Mesenchymal stem cell (in vitro differentiated cells and primary cell): ENCODE measurements around the gene PRIM1.

Source experiments
- DNase-seq: peaks from one replicate; pipeline ENCODE4 v3.0.0-alpha.2; 2013
- H2AFZ ChIP-seq: one replicate; pipeline ENCODE4 v1.6.1; 2013; ENCODE audit warnings: low read depth, mild to moderate bottlenecking, control low read depth, inconsistent platforms, low read length, moderate library complexity
- H2AK5ac ChIP-seq: 2 replicates; pipeline ENCODE4 v1.6.1; 2013; ENCODE audit warnings: low read length, moderate library complexity, mild to moderate bottlenecking, inconsistent platforms; ENCODE audit not compliant: severe bottlenecking
- H2BK120ac ChIP-seq: one replicate; pipeline ENCODE4 v1.6.1; 2013; ENCODE audit warnings: low read depth, mild to moderate bottlenecking, inconsistent platforms, low read length, moderate library complexity
- H2BK12ac ChIP-seq, 2 experiments: one replicate each; pipeline ENCODE4 v1.6.1; 2013; ENCODE audit warnings: inconsistent platforms in 2 of 2, low read length in 2 of 2, mild to moderate bottlenecking in 2 of 2, moderate library complexity in 2 of 2, control low read depth in 1 of 2
- H2BK15ac ChIP-seq: one replicate; pipeline ENCODE4 v1.6.1; 2013; ENCODE audit warnings: mild to moderate bottlenecking, low read depth, inconsistent platforms; ENCODE audit not compliant: poor library complexity, severe bottlenecking
- H2BK5ac ChIP-seq: 2 replicates; pipeline ENCODE4 v1.6.1; 2013; ENCODE audit warnings: low read depth, mild to moderate bottlenecking, low read length, control low read depth, inconsistent platforms; ENCODE audit not compliant: poor library complexity, severe bottlenecking
- H3K14ac ChIP-seq, 2 experiments: one replicate each; pipeline ENCODE4 v1.6.1; 2013; ENCODE audit warnings: inconsistent platforms in 2 of 2, low read length in 2 of 2, control low read depth in 1 of 2, mild to moderate bottlenecking in 1 of 2, moderate library complexity in 1 of 2
- H3K18ac ChIP-seq, 2 experiments: one replicate each; pipeline ENCODE4 v1.6.1; 2013; ENCODE audit warnings: inconsistent platforms in 2 of 2, low read length in 2 of 2, control low read depth in 1 of 2, low read depth in 1 of 2, mild to moderate bottlenecking in 1 of 2
- H3K23ac ChIP-seq, 2 experiments: one replicate each; pipeline ENCODE4 v1.6.1; 2013; ENCODE audit warnings: inconsistent platforms in 2 of 2, low read length in 2 of 2, mild to moderate bottlenecking in 2 of 2, moderate library complexity in 2 of 2, control low read depth in 1 of 2
- H3K27ac ChIP-seq: 2 replicates; pipeline ENCODE4 v1.5.1; 2013; ENCODE audit warnings: mild to moderate bottlenecking, moderate library complexity, low read length, control low read depth, inconsistent platforms; ENCODE audit not compliant: poor library complexity, severe bottlenecking
- H3K27me3 ChIP-seq, 2 experiments: 2 replicates each; pipeline versions ENCODE4 v1.6.1 to v1.7.0; 2013; ENCODE audit warnings: low read length in 2 of 2, mild to moderate bottlenecking in 2 of 2, moderate library complexity in 2 of 2, control low read depth in 1 of 2, inconsistent platforms in 1 of 2; ENCODE audit not compliant: control insufficient read depth in 1 of 2, insufficient read depth in 1 of 2
- H3K36me3 ChIP-seq, 2 experiments: 2 replicates each; pipeline versions ENCODE4 v1.6.1 to v1.7.0; 2013; ENCODE audit warnings: low read length in 2 of 2, control low read depth in 1 of 2, inconsistent platforms in 1 of 2, low read depth in 1 of 2, mild to moderate bottlenecking in 1 of 2; ENCODE audit not compliant: insufficient read depth in 2 of 2, control insufficient read depth in 1 of 2
- H3K4ac ChIP-seq, 2 experiments: one replicate each; pipeline ENCODE4 v1.6.1; 2013; ENCODE audit warnings: inconsistent platforms in 2 of 2, low read length in 2 of 2, mild to moderate bottlenecking in 2 of 2, moderate library complexity in 2 of 2, control low read depth in 1 of 2, low read depth in 1 of 2
- H3K4me1 ChIP-seq: 2 replicates; pipeline ENCODE4 v1.6.1; 2013; ENCODE audit warnings: low read depth, low read length, control low read depth; ENCODE audit not compliant: control insufficient read depth, insufficient read depth
- H3K4me2 ChIP-seq: 2 replicates; pipeline ENCODE4 v1.6.1; 2013; ENCODE audit warnings: low read length, mild to moderate bottlenecking, inconsistent platforms; ENCODE audit not compliant: poor library complexity, severe bottlenecking
- H3K4me3 ChIP-seq, 2 experiments: 2 replicates each; pipeline versions ENCODE4 v1.5.1 to v1.7.0; 2013; ENCODE audit warnings: low read length in 2 of 2, mild to moderate bottlenecking in 2 of 2, control low read depth in 1 of 2, low read depth in 1 of 2; ENCODE audit not compliant: insufficient read depth in 1 of 2
- H3K79me1 ChIP-seq: replicated peaks from 2 replicates; pipeline ENCODE4 v1.6.1; 2013; ENCODE audit warnings: mild to moderate bottlenecking, control low read depth, low read length, inconsistent platforms; ENCODE audit not compliant: poor library complexity, severe bottlenecking
- H3K9ac ChIP-seq: 2 replicates; pipeline ENCODE4 v1.7.0; 2013; ENCODE audit warnings: mild to moderate bottlenecking, low read length, moderate library complexity
- H3K9me3 ChIP-seq: 2 replicates; pipeline ENCODE4 v1.7.0; 2013; ENCODE audit warnings: mild to moderate bottlenecking, low read length; ENCODE audit not compliant: control insufficient read depth
- H4K8ac ChIP-seq: one replicate; pipeline ENCODE4 v1.6.1; 2013; ENCODE audit warnings: inconsistent platforms, mild to moderate bottlenecking, low read length, moderate library complexity
- H4K91ac ChIP-seq: one replicate; pipeline ENCODE4 v1.6.1; 2013; ENCODE audit warnings: mild to moderate bottlenecking, low read length, inconsistent platforms
- WGBS: methylation state at CpG from one replicate; pipeline ENCODE4 v1.1.7; 2013; ENCODE audit warnings: mixed read lengths; 5-methylcytosine and 5-hydroxymethylcytosine counted together

Gene PRIM1

DNA sequence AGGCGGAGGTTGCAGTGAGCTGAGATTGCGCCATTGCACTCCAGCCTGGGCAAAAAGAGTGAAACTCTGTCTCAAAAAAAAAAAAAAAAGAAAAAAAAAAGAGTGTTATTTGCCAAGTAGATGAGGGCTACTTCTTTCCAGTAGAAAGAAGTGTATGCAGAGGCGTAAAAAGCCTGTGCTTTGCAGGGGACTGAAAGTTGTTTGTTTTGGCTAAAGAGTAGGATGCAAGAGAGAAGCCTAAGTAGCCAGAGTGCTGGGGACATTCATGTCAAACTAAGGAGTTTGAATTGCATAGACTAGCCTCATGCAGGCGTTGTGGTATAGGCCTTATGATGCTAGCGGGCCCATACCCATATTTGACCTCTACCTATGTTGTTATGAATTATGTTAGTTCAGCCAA is 20.5 kb upstream of the PRIM1 start:
- 81% methylated on average over 3 of the region's 5 CpGs for WGBS
- H3K9ac ChIP-seq: no peak overlapping the region

DNA sequence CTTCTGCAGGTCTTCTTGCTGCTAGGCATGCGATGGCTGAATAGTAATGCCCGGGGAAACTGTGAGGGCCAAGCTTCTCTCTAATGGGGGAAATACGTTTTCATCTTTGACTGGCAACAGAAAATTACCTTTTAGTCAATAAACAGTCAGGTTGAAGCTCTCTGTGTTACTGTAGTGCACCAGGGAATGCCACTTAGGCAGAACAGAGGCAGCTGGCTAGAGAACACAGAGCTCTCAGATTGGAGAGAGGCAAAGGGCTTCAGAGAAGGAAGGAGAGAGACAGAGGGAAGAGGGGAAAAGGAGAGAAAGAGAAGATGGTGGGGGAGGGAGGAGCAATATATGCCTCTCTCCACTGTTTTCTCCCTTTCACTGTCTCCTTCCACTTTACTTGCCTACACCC is 17.7 kb upstream of the PRIM1 start:
- Histone ChIP-seq H3K18ac (no peak overlapping the region), H2BK15ac (no peak overlapping the region), H2BK120ac (no peak overlapping the region), H3K27me3 (peaks cover 11 to 17% of the 10 kb centered on the region in 2 experiments), H3K9me3 (no peaks in the 10 kb centered on the region), H3K4ac (no peak overlapping the region), H4K8ac (no peak overlapping the region), H2BK5ac (no peak overlapping the region), H3K4me2 (no peak overlapping the region), H3K27ac (no peak overlapping the region), H2AK5ac (no peak overlapping the region), H3K9ac (no peak overlapping the region), H3K36me3 (no peaks in the 10 kb centered on the region), H3K23ac (no peak overlapping the region), H4K91ac (no peak overlapping the region), H3K4me1 (no peaks in the 10 kb centered on the region), H3K4me3 (no peak overlapping the region), H2AFZ (no peak overlapping the region), H2BK12ac (no peak overlapping the region), H3K79me1 (no peaks in the 10 kb centered on the region), H3K14ac (no peak overlapping the region)
- no peak for DNase-seq
- 100% methylated on average over 2 of the region's 3 CpGs for WGBS

More for the DNA sequence above, 20.5 kb upstream of the PRIM1 start:
- Histone ChIP-seq H3K27me3 (peaks cover 11 to 17% of the 10 kb centered on the region in 2 experiments), H3K18ac (no peak overlapping the region), H3K4me3 (no peak overlapping the region), H4K8ac (no peak overlapping the region), H3K27ac (no peak overlapping the region), H2BK5ac (no peak overlapping the region), H3K14ac (no peak overlapping the region), H2BK15ac (no peak overlapping the region), H2AFZ (no peak overlapping the region), H3K4ac (no peak overlapping the region), H2AK5ac (no peak overlapping the region), H3K9me3 (no peaks in the 10 kb centered on the region), H4K91ac (no peak overlapping the region), H2BK120ac (no peak overlapping the region), H3K4me2 (no peak overlapping the region), H3K23ac (no peak overlapping the region), H2BK12ac (no peak overlapping the region), H3K79me1 (no peaks in the 10 kb centered on the region), H3K36me3 (no peaks in the 10 kb centered on the region), H3K4me1 (no peaks in the 10 kb centered on the region)
- DNase-seq: no peak

- Histone ChIP-seq H3K4ac (no peak overlapping the region), H3K18ac (no peak overlapping the region), H2BK12ac (no peak overlapping the region), H2AFZ (no peak overlapping the region), H3K79me1 (no peaks in the 10 kb centered on the region), H3K4me1 (no peaks in the 10 kb centered on the region), H3K4me2 (no peak overlapping the region), H3K9ac (no peak overlapping the region), H3K27me3 (peaks cover 11 to 17% of the 10 kb centered on the region in 2 experiments), H2BK5ac (no peak overlapping the region), H3K36me3 (no peaks in the 10 kb centered on the region), H3K14ac (no peak overlapping the region), H2AK5ac (no peak overlapping the region), H2BK120ac (no peak overlapping the region), H3K27ac (no peak overlapping the region), H3K9me3 (no peaks in the 10 kb centered on the region), H2BK15ac (no peak overlapping the region), H4K8ac (no peak overlapping the region), H4K91ac (no peak overlapping the region), H3K23ac (no peak overlapping the region), H3K4me3 (no peak overlapping the region)
- WGBS: 85% methylated on average over 5 of the region's 5 CpGs
- DNase-seq: no peak
These were observed 16.3 kb upstream of the PRIM1 start for GRCh38 chr12:56768424-56768823.

DNA sequence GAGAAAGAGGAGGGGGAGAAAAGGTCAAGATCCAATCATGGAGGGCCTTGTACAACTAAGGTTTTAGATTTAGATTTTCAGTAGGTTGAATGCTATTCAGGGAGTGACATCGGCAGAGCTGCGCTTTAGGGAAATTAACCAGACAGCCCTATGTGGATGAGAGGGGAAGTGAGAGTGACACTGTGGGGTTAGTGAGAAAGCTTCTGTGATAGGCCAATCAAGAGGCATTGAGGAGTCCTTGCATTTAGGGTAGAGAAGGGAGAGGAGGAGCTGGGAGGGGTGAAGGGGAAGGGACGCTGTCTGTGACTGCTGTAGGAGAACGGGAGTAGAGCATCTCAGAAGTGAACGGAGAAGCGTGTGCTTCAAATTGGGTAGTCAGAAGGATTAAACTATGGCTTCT is 14.4 kb upstream of the PRIM1 start:
- no peak overlapping the region for H4K91ac ChIP-seq
- H3K4ac ChIP-seq: peak overlapping the region in 1 of 2 experiments; percentile 25
- H2AFZ ChIP-seq: no peak overlapping the region
- no peak overlapping the region for H2AK5ac ChIP-seq
- no peak overlapping the region for H4K8ac ChIP-seq
- no peak overlapping the region for H2BK15ac ChIP-seq
- no peaks in the 10 kb centered on the region for H3K79me1 ChIP-seq
- H3K9me3 ChIP-seq: no peaks in the 10 kb centered on the region
- H3K9ac ChIP-seq: no peak overlapping the region
- peak overlapping the region in 1 of 2 experiments; percentile 50 for H3K18ac ChIP-seq
- DNase-seq: no peak
- no peak overlapping the region for H3K27ac ChIP-seq
- no peak overlapping the region for H2BK5ac ChIP-seq
- no peak overlapping the region for H2BK12ac ChIP-seq
- no peak overlapping the region for H3K4me2 ChIP-seq
- no peak overlapping the region for H2BK120ac ChIP-seq
- no peak overlapping the region for H3K14ac ChIP-seq
- WGBS: 85% methylated on average over 6 of the region's 6 CpGs
- no peak overlapping the region for H3K23ac ChIP-seq
- no peak overlapping the region for H3K4me3 ChIP-seq
- H3K4me1 ChIP-seq: no peaks in the 10 kb centered on the region
- H3K27me3 ChIP-seq: peaks cover 11 to 17% of the 10 kb centered on the region in 2 experiments
- no peaks in the 10 kb centered on the region for H3K36me3 ChIP-seq
